Central memory CD8-positive, alpha-beta T cell (primary cell): Measurements from ENCODE around the gene CSNK1G1.
"Not testable (repeated sequence)": the region's sequence is repeated elsewhere in the genome, so short reads cannot be mapped to it uniquely, and the experiment has no call there.

Experiments used
- ATAC-seq: fragments of 150-1000 bp; cut with Tn5 transposase; replicated peaks from 2 replicates; pipeline ENCODE4 v1.10.0; 2022; ENCODE audit warnings: mild to moderate bottlenecking, moderate FRiP score, moderate number of reproducible peaks; ENCODE audit not compliant: poor library complexity, severe bottlenecking; ENCODE audit errors: extremely low read depth
- DNase-seq, 2 donors: peaks; one replicate each; pipeline ENCODE4 v3.0.0; 2021; ENCODE audit warnings: low spot score in 2 of 2
- H3K27ac Mint-ChIP-seq: one replicate; pipeline ENCODE4 v1.8.0; 2022; ENCODE audit warnings: low read depth, mild to moderate bottlenecking, moderate library complexity, mixed read lengths
- H3K27me3 Mint-ChIP-seq: one replicate; pipeline ENCODE4 v1.8.0; 2022; ENCODE audit warnings: mixed read lengths
- H3K36me3 Mint-ChIP-seq: one replicate; pipeline ENCODE4 v1.8.0; 2022; ENCODE audit warnings: mild to moderate bottlenecking, moderate library complexity, mixed read lengths; ENCODE audit not compliant: insufficient read depth
- H3K4me1 Mint-ChIP-seq: one replicate; pipeline ENCODE4 v1.8.0; 2022; ENCODE audit warnings: mixed read lengths
- H3K4me3 Mint-ChIP-seq: one replicate; pipeline ENCODE4 v1.8.0; 2022; ENCODE audit warnings: mild to moderate bottlenecking, moderate library complexity, mixed read lengths
- H3K9me3 Mint-ChIP-seq: one replicate; pipeline ENCODE4 v1.8.0; 2022; ENCODE audit warnings: mixed read lengths

CSNK1G1 gene

GRCh38 chr15:64136347-64136746 lies 219.6 kb downstream of the CSNK1G1 start:
- H3K4me3 Mint-ChIP-seq: no peak overlapping the region
- H3K4me1 Mint-ChIP-seq: no peaks in the 10 kb centered on the region
- no peaks in the 10 kb centered on the region for H3K27me3 Mint-ChIP-seq
- ATAC-seq (no peak), DNase-seq (no peak)
- peaks cover 59% of the 10 kb centered on the region for H3K36me3 Mint-ChIP-seq
- H3K9me3 Mint-ChIP-seq: no peaks in the 10 kb centered on the region
- no peak overlapping the region for H3K27ac Mint-ChIP-seq

DNA sequence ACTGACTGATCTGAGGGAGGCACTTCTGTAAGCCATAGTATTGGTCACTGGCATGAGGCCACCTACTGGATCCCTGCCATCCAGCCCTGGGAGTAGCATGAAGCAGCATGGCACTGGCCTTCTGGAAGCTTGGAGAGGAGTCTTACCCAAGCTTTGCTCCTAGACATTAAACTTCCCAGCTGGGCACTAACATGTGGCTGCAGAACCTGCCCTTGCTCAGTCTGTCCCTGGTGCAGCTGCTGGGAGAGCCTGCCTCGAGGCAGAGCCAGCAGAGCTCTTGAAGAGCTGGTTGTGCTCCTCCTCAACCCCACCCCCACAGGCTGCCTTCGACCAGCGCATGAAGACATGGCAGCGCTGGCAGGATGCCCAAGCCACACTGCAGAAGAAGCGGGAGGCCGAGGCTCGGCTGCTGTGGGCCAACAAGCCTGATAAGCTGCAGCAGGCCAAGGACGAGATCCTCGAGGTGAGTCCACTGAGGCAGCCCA lies 221.6 kb downstream of the CSNK1G1 start:
- no peak overlapping the region for H3K27ac Mint-ChIP-seq
- no peaks in the 10 kb centered on the region for H3K4me1 Mint-ChIP-seq
- no peak for DNase-seq
- no peak overlapping the region for H3K4me3 Mint-ChIP-seq
- no peaks in the 10 kb centered on the region for H3K27me3 Mint-ChIP-seq
- H3K9me3 Mint-ChIP-seq: no peaks in the 10 kb centered on the region
- H3K36me3 Mint-ChIP-seq: peaks cover 70% of the 10 kb centered on the region
- ATAC-seq: no peak

DNA sequence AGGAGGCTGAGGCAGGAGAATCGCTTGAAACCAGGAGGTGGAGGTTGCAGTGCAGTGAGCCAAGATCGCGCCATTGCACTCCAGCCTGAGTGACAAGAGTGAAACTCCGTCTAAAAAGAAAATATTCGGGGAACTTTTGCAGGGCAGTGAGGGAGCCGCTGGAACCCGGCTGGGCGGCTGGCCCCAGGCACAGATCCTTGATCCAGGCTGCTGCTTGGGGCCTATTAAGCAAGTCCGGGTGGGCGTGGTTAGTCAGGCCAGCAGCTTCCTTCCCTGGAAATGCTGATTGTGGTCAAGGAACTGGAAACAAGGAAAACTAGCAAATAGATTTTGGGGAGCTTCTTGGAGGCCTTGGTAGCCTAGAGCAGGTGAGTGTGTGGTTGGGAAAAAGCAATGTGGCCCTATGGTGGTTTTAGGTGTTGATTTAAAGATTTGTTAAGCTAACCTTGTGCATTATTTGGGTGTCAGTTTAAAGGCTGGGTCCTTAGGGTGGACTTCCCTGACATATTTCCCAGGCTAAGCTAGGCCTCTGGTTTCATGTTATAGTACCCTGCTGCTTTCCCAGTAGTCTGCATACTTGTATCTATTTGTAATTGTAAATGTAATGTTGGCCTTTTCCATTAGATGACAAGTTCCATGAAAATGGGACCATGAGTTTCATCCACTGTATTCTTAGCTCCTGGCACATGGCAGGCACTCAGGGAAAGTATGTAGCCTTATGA lies 222.2 kb downstream of the CSNK1G1 start:
- ATAC-seq (no peak), DNase-seq (no peak)
- Mint-ChIP-seq H3K27ac (no peak overlapping the region), H3K9me3 (no peaks in the 10 kb centered on the region), H3K4me1 (no peaks in the 10 kb centered on the region), H3K27me3 (no peaks in the 10 kb centered on the region), H3K36me3 (peaks cover 76% of the 10 kb centered on the region), H3K4me3 (no peak overlapping the region)

DNA sequence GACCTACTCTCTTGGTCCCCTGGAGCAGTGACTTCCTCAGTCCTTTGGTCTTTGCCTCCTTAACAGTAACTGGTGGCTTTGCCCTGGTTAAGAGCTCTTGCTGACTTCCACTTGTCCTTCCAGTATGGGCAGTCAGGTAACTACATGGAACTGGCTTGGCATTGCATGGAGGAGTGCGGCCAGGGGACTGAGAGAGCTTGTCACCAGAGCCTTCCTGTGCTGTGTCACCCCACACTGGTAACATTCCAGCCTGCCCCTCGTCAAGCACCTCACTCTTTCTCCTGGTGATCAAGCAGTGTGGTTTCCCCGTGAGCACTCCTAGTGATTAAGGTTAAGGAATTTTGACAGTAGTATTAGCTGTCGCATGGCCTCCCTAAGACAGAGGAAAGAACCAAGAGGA lies 223.8 kb downstream of the CSNK1G1 start:
- no peaks in the 10 kb centered on the region for H3K27me3 Mint-ChIP-seq
- DNase-seq: no peak
- no peak overlapping the region for H3K4me3 Mint-ChIP-seq
- H3K27ac Mint-ChIP-seq: no peak overlapping the region
- H3K4me1 Mint-ChIP-seq: no peaks in the 10 kb centered on the region
- no peaks in the 10 kb centered on the region for H3K9me3 Mint-ChIP-seq
- H3K36me3 Mint-ChIP-seq: peaks cover 83% of the 10 kb centered on the region
- ATAC-seq: no peak

GRCh38 chr15:64131547-64131946 lies 224.4 kb downstream of the CSNK1G1 start:
- Mint-ChIP-seq H3K36me3 (peaks cover 84% of the 10 kb centered on the region), H3K4me3 (no peak overlapping the region), H3K27me3 (no peaks in the 10 kb centered on the region)

DNA sequence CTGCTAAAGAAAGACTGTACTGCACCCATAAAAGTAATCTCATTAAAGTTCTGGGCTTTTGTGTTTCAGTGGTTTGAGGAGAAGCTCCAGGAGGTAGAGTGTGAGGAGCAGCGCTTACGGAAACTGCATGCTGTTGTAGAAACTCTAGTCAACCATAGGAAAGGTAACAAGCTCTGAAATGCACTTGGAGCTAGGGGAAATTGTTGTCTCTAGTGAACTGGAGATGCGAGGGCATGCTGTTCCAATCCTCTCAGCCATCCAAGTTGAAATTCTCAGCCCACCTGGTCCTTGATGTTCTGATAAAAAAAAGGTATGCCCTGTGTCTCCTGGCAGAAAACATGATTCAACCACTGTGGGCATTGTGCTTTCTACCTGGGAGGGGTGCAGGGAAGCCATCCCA lies 225.8 kb downstream of the CSNK1G1 start:
- no peak for DNase-seq
- Mint-ChIP-seq H3K9me3 (no peaks in the 10 kb centered on the region), H3K4me3 (no peak overlapping the region), H3K27me3 (no peaks in the 10 kb centered on the region), H3K4me1 (no peaks in the 10 kb centered on the region), H3K27ac (no peak overlapping the region), H3K36me3 (peaks cover 82% of the 10 kb centered on the region)
- ATAC-seq: no peak

More at GRCh38 chr15:64131547-64131946, 224.4 kb downstream of the CSNK1G1 start:
- H3K4me1 Mint-ChIP-seq: no peaks in the 10 kb centered on the region
- H3K27ac Mint-ChIP-seq: no peak overlapping the region
- ATAC-seq: no peak
- no peak for DNase-seq
- no peaks in the 10 kb centered on the region for H3K9me3 Mint-ChIP-seq

DNA sequence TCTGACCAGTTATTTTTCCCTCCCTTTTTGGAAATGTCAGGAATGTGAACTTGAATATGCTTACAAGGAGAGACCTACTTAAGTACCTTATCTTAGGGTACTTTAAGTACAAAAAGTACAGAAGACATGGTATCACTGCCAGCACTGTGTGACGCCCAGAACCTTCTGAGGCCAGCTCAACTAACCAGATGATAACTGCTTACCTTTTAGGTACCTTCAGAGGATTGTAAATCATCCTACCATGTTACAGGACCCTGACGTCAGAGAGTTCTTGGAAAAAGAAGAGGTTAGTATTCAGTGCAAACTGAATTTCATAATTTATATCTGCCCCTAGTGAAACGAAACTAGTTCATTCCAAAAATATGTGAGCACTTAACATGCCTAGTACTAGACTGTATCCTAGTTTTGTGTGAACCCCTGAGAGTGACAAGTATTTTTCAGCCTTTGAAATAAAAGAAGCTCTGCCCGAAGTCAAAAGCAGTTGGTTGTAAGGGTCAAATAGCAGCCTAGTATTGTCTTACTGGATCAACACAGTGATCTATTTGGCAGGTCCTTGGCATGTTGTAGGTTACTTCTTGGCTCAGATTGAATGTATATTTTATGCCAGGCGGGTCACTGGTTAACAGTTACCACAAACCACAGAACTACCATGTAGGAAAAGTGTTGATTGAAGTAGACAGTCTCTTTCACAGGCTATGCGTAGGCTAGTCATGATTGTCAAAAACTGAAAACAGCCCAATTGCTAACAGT lies 228.3 kb downstream of the CSNK1G1 start:
- Mint-ChIP-seq H3K36me3 (peaks cover 82% of the 10 kb centered on the region), H3K4me3 (no peak overlapping the region), H3K4me1 (no peaks in the 10 kb centered on the region), H3K9me3 (no peaks in the 10 kb centered on the region), H3K27me3 (no peaks in the 10 kb centered on the region), H3K27ac (peak overlapping the region; percentile 16)
- DNase-seq: no peak
- no peak for ATAC-seq

DNA sequence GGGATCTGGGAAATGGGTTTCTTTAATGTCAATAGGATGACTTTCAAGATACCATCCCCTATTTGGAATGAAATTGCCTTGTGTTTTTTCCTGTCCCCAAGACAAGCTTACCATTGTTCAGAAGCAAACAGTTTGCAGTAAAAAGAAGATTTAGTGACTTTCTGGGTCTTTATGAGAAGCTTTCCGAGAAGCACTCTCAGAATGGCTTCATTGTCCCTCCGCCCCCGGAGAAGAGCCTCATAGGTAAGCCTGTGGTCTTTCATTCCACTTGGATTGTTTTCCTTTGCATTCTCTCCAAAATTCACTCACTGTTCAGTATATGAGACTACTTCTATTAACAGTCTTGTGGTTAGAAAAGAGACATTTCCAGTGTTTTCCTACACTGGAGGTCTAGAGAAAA lies 230.0 kb downstream of the CSNK1G1 start:
- Mint-ChIP-seq H3K27me3 (no peaks in the 10 kb centered on the region), H3K4me1 (no peaks in the 10 kb centered on the region), H3K4me3 (no peak overlapping the region), H3K27ac (no peak overlapping the region), H3K9me3 (no peaks in the 10 kb centered on the region), H3K36me3 (peaks cover 76% of the 10 kb centered on the region)
- no peak for DNase-seq
- ATAC-seq: no peak

- ATAC-seq (no peak), DNase-seq (no peak)
- Mint-ChIP-seq H3K4me3 (no peak overlapping the region), H3K9me3 (no peaks in the 10 kb centered on the region), H3K27ac (no peak overlapping the region), H3K27me3 (no peaks in the 10 kb centered on the region), H3K36me3 (peaks cover 72% of the 10 kb centered on the region), H3K4me1 (no peaks in the 10 kb centered on the region)
Observed at GRCh38 chr15:64122936-64123351, 233.0 kb downstream of the CSNK1G1 start.

DNA sequence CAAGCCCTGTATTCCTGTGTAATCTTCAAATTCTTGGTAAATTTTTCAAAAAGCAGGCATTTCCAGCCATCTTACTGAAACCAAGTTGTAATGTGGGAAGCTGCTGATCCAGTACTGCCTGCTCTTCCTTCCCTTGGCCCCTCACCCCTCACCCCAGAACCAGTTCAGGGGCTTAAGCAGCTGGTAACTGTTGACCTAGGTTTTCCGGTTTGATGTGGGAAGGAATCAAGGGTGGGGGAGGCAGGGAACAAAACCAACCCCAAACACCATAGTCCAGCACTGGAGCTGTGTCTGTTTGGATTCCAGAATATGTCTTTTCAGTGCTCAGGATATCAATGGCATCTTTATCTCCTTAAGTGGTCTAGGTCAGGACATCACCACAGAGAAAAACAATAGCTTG lies 233.5 kb downstream of the CSNK1G1 start:
- no peak for ATAC-seq
- H3K4me3 Mint-ChIP-seq: no peak overlapping the region
- no peak overlapping the region for H3K27ac Mint-ChIP-seq
- no peaks in the 10 kb centered on the region for H3K4me1 Mint-ChIP-seq
- H3K27me3 Mint-ChIP-seq: no peaks in the 10 kb centered on the region
- H3K36me3 Mint-ChIP-seq: peaks cover 70% of the 10 kb centered on the region
- DNase-seq: no peak
- H3K9me3 Mint-ChIP-seq: no peaks in the 10 kb centered on the region

GRCh38 chr15:64121614-64122013 lies 234.4 kb downstream of the CSNK1G1 start:
- Mint-ChIP-seq H3K36me3 (peaks cover 70% of the 10 kb centered on the region), H3K27me3 (no peaks in the 10 kb centered on the region), H3K9me3 (no peaks in the 10 kb centered on the region), H3K27ac (no peak overlapping the region), H3K4me3 (no peak overlapping the region), H3K4me1 (no peaks in the 10 kb centered on the region)
- DNase-seq (no peak), ATAC-seq (no peak)

DNA sequence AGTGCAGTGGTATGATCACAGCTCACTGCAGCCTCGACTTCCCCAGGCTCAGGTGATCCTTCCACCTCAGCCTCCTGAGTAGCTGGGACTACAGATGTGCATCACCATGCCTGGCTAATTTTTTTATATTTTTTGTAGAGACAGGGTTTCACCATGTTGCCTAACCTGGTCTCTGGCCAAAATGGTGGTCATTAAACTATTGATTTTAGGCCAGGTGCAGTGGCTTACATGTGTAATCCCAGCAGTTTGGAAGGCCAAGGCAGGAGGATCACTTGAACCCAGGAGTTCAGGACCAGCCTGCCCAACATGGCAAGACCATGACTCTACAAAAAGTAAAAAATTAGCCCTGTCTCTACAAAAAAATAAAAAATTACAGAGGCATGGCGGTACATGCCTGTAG lies 235.7 kb downstream of the CSNK1G1 start:
- H3K27me3 Mint-ChIP-seq, DNase-seq, H3K27ac Mint-ChIP-seq, H3K9me3 Mint-ChIP-seq, H3K4me1 Mint-ChIP-seq, H3K4me3 Mint-ChIP-seq, ATAC-seq: not testable (repeated sequence)
- peaks cover 68% of the 10 kb centered on the region for H3K36me3 Mint-ChIP-seq
